ENCODE measurements around the gene NCAPD2. TPM values are rescaled to one million over a fixed set of nuclear protein-coding genes. Genes with fewer than 3 reads are reported as not detected.

Gene NCAPD2
- total and polyA plus RNA-seq, 2 donors (not counting 3 experiments of a cell fraction or from before 2014, with no cell fraction given) = 41.8 to 90.1 TPM

DNA sequence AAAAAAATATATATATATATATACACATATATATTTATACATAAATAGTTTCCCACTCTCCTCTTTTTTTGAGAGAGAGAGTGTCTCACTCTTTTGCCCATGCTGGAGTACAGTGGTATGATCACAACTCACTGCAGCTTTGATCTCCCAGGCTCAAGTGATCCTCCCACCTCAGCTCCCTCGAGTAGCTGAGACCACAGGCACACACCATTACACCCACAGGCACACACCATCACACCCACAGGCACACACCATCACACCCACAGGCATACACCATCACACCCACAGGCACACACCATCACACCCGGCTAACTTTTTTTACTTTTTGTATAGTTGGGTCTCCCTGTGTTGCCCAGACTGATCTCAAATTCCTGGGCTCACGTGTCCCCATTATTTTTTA lies 26.3 kb downstream of the NCAPD2 start:
- H3K36me3 ChIP-seq (ENCODE audit: control insufficient read depth in 2 of 2, extremely low read depth in 1 of 2, insufficient read depth in 2 of 2, low read length in 2 of 2) = peaks cover 34 to 39% of the 10 kb centered on the region in 2 experiments
- TF ChIP-seq POLR2AphosphoS5 (IDR thresholded peaks at IDR 0.05; ENCODE audit: insufficient read depth, low read depth, low read length) (no peak), GATA2 (IDR thresholded peaks at IDR 0.05; ENCODE audit: insufficient read depth, insufficient read length, low read depth, low read length) (no peak), MYC (IDR thresholded peaks at IDR 0.05; ENCODE audit: low read depth, low read length) (no peak), FOS (IDR thresholded peaks at IDR 0.05; ENCODE audit: borderline replicate concordance, insufficient read depth, low read length) (no peak), POLR2A (IDR thresholded peaks at IDR 0.05; ENCODE audit: low read depth, low read length) (no peak), MAX (IDR thresholded peaks at IDR 0.05; ENCODE audit: insufficient read depth, insufficient read length) (no peak), EZH2 (IDR thresholded peaks at IDR 0.05; ENCODE audit: borderline replicate concordance, low read depth, low read length, severe bottlenecking) (no peak), JUN (IDR thresholded peaks at IDR 0.05; ENCODE audit: borderline replicate concordance, insufficient read depth, insufficient read length, low read depth) (no peak)
- TF ChIP-seq, protein P1, sequence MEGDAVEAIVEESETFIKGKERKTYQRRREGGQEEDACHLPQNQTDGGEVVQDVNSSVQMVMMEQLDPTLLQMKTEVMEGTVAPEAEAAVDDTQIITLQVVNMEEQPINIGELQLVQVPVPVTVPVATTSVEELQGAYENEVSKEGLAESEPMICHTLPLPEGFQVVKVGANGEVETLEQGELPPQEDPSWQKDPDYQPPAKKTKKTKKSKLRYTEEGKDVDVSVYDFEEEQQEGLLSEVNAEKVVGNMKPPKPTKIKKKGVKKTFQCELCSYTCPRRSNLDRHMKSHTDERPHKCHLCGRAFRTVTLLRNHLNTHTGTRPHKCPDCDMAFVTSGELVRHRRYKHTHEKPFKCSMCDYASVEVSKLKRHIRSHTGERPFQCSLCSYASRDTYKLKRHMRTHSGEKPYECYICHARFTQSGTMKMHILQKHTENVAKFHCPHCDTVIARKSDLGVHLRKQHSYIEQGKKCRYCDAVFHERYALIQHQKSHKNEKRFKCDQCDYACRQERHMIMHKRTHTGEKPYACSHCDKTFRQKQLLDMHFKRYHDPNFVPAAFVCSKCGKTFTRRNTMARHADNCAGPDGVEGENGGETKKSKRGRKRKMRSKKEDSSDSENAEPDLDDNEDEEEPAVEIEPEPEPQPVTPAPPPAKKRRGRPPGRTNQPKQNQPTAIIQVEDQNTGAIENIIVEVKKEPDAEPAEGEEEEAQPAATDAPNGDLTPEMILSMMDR (IDR thresholded peaks at IDR 0.05; ENCODE audit: extremely low read depth in 1 of 2, insufficient read depth in 1 of 2, low read depth in 1 of 2, low read length in 2 of 2) = no peak
- ChIA-PET POLR2A (no interaction called here), CTCF (interaction anchor here (1.0 to 1.3 kb wide), 3 partner anchors 12 to 50 kb away, joined by 3 read pairs; no protein-coding TSS in a partner anchor)
- H3K9me1 ChIP-seq (replicated peaks; ENCODE audit: control insufficient read depth, extremely low read depth, insufficient read depth, low read length) = no peaks in the 10 kb centered on the region
- no peak overlapping the region for H3K4me3 ChIP-seq (replicated peaks in 1 of 3; ENCODE audit: insufficient read depth in 1 of 3, low read depth in 1 of 3, low read length in 3 of 3)
- H3K4me1 ChIP-seq (ENCODE audit: control insufficient read depth, extremely low read depth, insufficient read depth, low read length) = no peaks in the 10 kb centered on the region
- dilution Hi-C loops (cut with MboI; ENCODE audit: extremely low pct_ligation_motif_present, low sequenced_read_pairs) = no loop called here
- H3K4me2 ChIP-seq (ENCODE audit: insufficient read depth, low read length) = no peak overlapping the region
- no peaks in the 10 kb centered on the region for H3K79me2 ChIP-seq (ENCODE audit: control insufficient read depth, insufficient read depth, low read length)
- H3K27me3 ChIP-seq (ENCODE audit: control insufficient read depth in 2 of 2, insufficient read depth in 2 of 2, low read length in 2 of 2) = no peaks in the 10 kb centered on the region
- intact Hi-C loops (cut with micrococcal nuclease) = no loop called here
- DNase-seq (ENCODE audit: low read depth, low spot score) (no peak), FAIRE-seq (no peak)
- BruUV-seq (replicated peaks) = no TSS peak
- no peaks in the 10 kb centered on the region for H4K20me1 ChIP-seq (replicated peaks; ENCODE audit: control insufficient read depth, extremely low read depth, insufficient read depth, low read length)
- H3K27ac ChIP-seq (ENCODE audit: insufficient read depth, low read depth, low read length) = no peak overlapping the region
- H2AFZ ChIP-seq (ENCODE audit: low read depth, low read length) = no peak overlapping the region
- H3K9me3 ChIP-seq (replicated peaks; ENCODE audit: control insufficient read depth, insufficient read depth, low read length) = no peaks in the 10 kb centered on the region
- H3K9ac ChIP-seq (replicated peaks; ENCODE audit: extremely low read depth, insufficient read depth, low read length) = no peak overlapping the region

Measured in endothelial cell of umbilical vein (primary cell).